Endothelial cell of umbilical vein (primary cell): ENCODE results near the gene MYO16.

Source experiments
- EZH2 ChIP-seq: IDR thresholded peaks from 2 replicates; pipeline ENCODE4 v1.6.1; 2012; ENCODE audit warnings: borderline replicate concordance, low read depth, mild to moderate bottlenecking, moderate library complexity, low read length, inconsistent platforms; ENCODE audit not compliant: severe bottlenecking
- POLR2A ChIP-seq: IDR thresholded peaks from 2 replicates; pipeline ENCODE4 v1.6.1; 2012; ENCODE audit warnings: low read depth, mild to moderate bottlenecking, control low read depth, low read length
- POLR2AphosphoS5 ChIP-seq: IDR thresholded peaks from 2 replicates; pipeline ENCODE4 v1.6.1; 2012; ENCODE audit warnings: low read depth, mild to moderate bottlenecking, control low read depth, low read length, moderate library complexity; ENCODE audit not compliant: insufficient read depth
- TF ChIP-seq, protein P1 (sequence below), 2 donors: IDR thresholded peaks; 1 replicate in 1 of 2; 2 replicates in 1 of 2; pipeline ENCODE4 v1.5.1; 2011; ENCODE audit warnings: low read length in 2 of 2, mild to moderate bottlenecking in 2 of 2, moderate library complexity in 2 of 2, control low read depth in 1 of 2, inconsistent platforms in 1 of 2, low read depth in 1 of 2; ENCODE audit not compliant: insufficient read depth in 1 of 2; ENCODE audit errors: extremely low read depth in 1 of 2

DNA sequence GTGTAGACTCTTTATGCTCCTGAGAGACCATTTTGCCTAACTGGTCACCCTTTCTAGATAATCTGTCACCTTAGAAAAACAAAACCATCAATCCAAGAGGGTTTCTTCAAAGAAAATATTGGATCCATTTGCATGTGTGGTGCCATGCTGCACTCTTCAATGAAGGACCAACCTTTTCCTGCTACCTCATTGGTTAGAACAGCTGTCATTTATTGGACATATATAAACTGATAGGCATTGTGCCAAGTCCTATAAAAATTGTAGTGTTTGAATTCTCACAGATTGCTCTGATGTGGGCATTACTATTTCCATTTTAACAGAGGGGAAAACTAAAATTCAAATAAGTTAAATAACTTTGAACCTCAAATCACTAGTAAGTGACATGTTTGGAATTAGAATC, 333.2 kb downstream of the MYO16 start:
- TF ChIP-seq, protein P1, sequence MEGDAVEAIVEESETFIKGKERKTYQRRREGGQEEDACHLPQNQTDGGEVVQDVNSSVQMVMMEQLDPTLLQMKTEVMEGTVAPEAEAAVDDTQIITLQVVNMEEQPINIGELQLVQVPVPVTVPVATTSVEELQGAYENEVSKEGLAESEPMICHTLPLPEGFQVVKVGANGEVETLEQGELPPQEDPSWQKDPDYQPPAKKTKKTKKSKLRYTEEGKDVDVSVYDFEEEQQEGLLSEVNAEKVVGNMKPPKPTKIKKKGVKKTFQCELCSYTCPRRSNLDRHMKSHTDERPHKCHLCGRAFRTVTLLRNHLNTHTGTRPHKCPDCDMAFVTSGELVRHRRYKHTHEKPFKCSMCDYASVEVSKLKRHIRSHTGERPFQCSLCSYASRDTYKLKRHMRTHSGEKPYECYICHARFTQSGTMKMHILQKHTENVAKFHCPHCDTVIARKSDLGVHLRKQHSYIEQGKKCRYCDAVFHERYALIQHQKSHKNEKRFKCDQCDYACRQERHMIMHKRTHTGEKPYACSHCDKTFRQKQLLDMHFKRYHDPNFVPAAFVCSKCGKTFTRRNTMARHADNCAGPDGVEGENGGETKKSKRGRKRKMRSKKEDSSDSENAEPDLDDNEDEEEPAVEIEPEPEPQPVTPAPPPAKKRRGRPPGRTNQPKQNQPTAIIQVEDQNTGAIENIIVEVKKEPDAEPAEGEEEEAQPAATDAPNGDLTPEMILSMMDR (IDR thresholded peaks at IDR 0.05; ENCODE audit: extremely low read depth in 1 of 2, insufficient read depth in 1 of 2, low read depth in 1 of 2, low read length in 2 of 2), result no peak
- TF ChIP-seq EZH2 (no peak), POLR2A (no peak), POLR2AphosphoS5 (no peak)
